Neural progenitor cell (in vitro differentiated cells): ENCODE measurements around the gene IL2RA. TPM values are rescaled to one million over a fixed set of nuclear protein-coding genes. Genes with fewer than 3 reads are reported as not detected.
A peak's percentile ranks its signal among the peaks of the same experiment; 100 is the strongest.
"Not testable (repeated sequence)": the region's sequence is repeated elsewhere in the genome, so short reads cannot be mapped to it uniquely, and the experiment has no call there.

Experiments used
- DNase-seq: peaks from one replicate; pipeline ENCODE4 v3.0.0-alpha.2; 2016; ENCODE audit warnings: low spot score
- H2AFZ ChIP-seq: fragments of 200-600 bp; sonication (generic); replicated peaks from 2 replicates; pipeline ENCODE4 v1.6.1; 2016; ENCODE audit warnings: antibody characterized with exemption
- H3F3A ChIP-seq: fragments of 200-600 bp; sonication (generic); 2 replicates; pipeline ENCODE4 v1.6.1; 2016; ENCODE audit warnings: antibody characterized with exemption, low read depth
- H3K27ac ChIP-seq: fragments of 200-600 bp; sonication (generic); 2 replicates; pipeline ENCODE4 v1.5.1; 2016; ENCODE audit warnings: mild to moderate bottlenecking
- H3K27me3 ChIP-seq: fragments of 200-600 bp; sonication (generic); 2 replicates; pipeline ENCODE4 v1.6.1; 2016; ENCODE audit warnings: mild to moderate bottlenecking, moderate library complexity
- H3K36me3 ChIP-seq: fragments of 200-600 bp; sonication (generic); 2 replicates; pipeline ENCODE4 v1.5.1; 2016
- H3K4me1 ChIP-seq: fragments of 200-600 bp; sonication (generic); 2 replicates; pipeline ENCODE4 v1.6.1; 2016; ENCODE audit warnings: mixed run types
- H3K4me2 ChIP-seq: fragments of 200-600 bp; sonication (generic); 2 replicates; pipeline ENCODE4 v1.6.1; 2016
- H3K4me3 ChIP-seq: fragments of 200-600 bp; sonication (generic); 2 replicates; pipeline ENCODE4 v1.5.1; 2016
- H3K79me2 ChIP-seq: fragments of 200-600 bp; sonication (generic); 2 replicates; pipeline ENCODE4 v1.6.1; 2016; ENCODE audit warnings: low read depth
- H3K9ac ChIP-seq: fragments of 200-600 bp; sonication (generic); 2 replicates; pipeline ENCODE4 v1.6.1; 2016
- H3K9me3 ChIP-seq: fragments of 200-600 bp; sonication (generic); 2 replicates; pipeline ENCODE4 v1.5.1; 2016; ENCODE audit warnings: low read depth
- H4K20me1 ChIP-seq: fragments of 200-600 bp; sonication (generic); 2 replicates; pipeline ENCODE4 v1.6.1; 2016; ENCODE audit warnings: low read depth
- H3K27ac Mint-ChIP-seq: 3 replicates; pipeline ENCODE4 v1.8.0; 2021; ENCODE audit warnings: mixed read lengths
- H3K27me3 Mint-ChIP-seq: 2 replicates; pipeline ENCODE4 v1.8.0; 2022; ENCODE audit warnings: low read depth, mild to moderate bottlenecking, inconsistent platforms, moderate library complexity, mixed read lengths; ENCODE audit not compliant: insufficient read depth
- H3K36me3 Mint-ChIP-seq: 3 replicates; pipeline ENCODE4 v1.8.0; 2021; ENCODE audit warnings: mixed read lengths
- H3K4me1 Mint-ChIP-seq: 3 replicates; pipeline ENCODE4 v1.8.0; 2021; ENCODE audit warnings: mixed read lengths
- H3K4me3 Mint-ChIP-seq: 3 replicates; pipeline ENCODE4 v1.8.0; 2021; ENCODE audit warnings: mild to moderate bottlenecking, moderate library complexity, mixed read lengths
- H3K9me3 Mint-ChIP-seq: 3 replicates; pipeline ENCODE4 v1.8.0; 2020; ENCODE audit warnings: mixed read lengths
- EZH2 ChIP-seq: fragments of 200-600 bp; sonication (generic); IDR thresholded peaks from 2 replicates; pipeline ENCODE4 v1.6.1; 2017; ENCODE audit warnings: antibody characterized with exemption, mild to moderate bottlenecking, moderate library complexity
- EZH2phosphoT487 ChIP-seq: fragments of 200-600 bp; sonication (generic); IDR thresholded peaks from 2 replicates; pipeline ENCODE4 v1.6.1; 2017; ENCODE audit warnings: antibody characterized with exemption
- total RNA-seq: library from RNA; depleted of rRNA; stranded (reverse); fragments of >200 nt; gene quantifications from 2 replicates; pipeline ENCODE4 v1.2.3, GENCODE V29; 2015; ENCODE audit warnings: low replicate concordance
- TF ChIP-seq, protein P1 (sequence below): fragments of 200-600 bp; sonication (generic); IDR thresholded peaks from 2 replicates; pipeline ENCODE4 v1.5.1; 2017; ENCODE audit warnings: antibody characterized with exemption, mild to moderate bottlenecking

Gene IL2RA
- total RNA-seq, 1 donor from 2014 or later = not detected

DNA sequence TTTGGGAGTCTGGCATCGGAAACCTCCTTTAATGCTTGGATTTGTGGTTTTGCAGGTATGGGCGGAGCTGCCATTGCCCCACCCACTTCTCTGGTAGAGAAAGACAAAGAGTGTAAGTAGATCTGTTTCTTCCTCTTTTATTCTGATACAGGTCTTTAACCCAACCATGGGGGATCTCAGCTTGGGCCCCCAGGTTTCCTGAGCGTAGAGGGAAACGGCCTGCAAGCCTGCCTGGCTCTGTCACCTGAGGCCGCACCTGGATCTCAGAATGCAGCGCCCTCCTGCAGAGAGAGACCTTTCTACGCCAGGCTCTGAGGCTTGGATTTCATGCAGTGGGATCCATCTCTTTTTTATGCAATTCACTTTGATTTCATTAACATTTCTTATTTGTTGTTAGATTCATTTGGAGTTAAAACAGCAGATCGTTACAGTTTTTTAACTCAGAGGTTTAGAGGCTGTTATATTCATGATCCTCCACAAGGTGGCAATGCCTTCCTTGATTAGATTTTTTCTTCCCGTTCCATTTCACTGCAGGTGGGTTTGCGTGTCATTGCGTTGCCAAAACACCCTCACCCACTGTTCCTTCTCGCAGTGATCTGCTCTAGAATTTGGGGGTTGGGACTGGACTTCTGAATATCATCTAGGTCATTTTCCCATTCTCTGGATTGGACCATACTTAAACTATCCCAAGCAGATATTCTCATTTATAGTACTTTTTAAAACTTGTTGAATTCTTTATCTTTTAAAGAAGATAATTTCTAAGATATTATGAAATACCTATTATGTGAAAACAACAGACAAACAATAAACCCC, 46.7 kb upstream of the IL2RA start:
- no peak overlapping the region for H3K27ac Mint-ChIP-seq

DNA sequence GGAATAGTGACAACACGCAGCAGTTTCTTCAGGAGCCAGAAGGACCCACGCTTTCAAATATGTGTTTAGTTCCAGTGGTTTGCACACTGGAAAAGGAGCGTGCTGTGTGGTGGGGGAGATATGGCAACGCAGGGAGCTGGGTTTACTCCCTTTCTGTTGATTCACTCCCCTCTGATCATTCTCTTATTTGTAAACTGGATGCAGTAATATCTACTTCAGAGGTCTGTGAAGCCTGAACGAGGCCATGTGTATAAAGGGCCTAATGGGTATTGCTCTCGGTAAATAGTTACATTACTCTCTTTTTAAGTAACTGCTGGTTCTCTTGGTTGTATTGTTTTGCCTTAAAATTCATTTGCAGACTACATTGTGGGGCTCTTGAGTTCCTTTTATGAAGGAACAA, 45.9 kb upstream of the IL2RA start:
- peaks cover 21% of the 10 kb centered on the region for H3K4me1 ChIP-seq
- peaks cover 7% of the 10 kb centered on the region for H3K4me1 Mint-ChIP-seq
- H3K36me3 Mint-ChIP-seq = peaks cover 33% of the 10 kb centered on the region
- H3K27ac ChIP-seq = no peak overlapping the region
- no peak overlapping the region for H3K27ac Mint-ChIP-seq
- no peak overlapping the region for H2AFZ ChIP-seq
- no peak for DNase-seq
- peaks cover 55% of the 10 kb centered on the region for H3F3A ChIP-seq
- peaks cover 55% of the 10 kb centered on the region for H4K20me1 ChIP-seq
- no peak overlapping the region for H3K4me2 ChIP-seq
- H3K9me3 ChIP-seq = no peaks in the 10 kb centered on the region
- H3K79me2 ChIP-seq = peaks cover 30% of the 10 kb centered on the region
- H3K4me3 Mint-ChIP-seq = no peak overlapping the region
- no peak overlapping the region for H3K9ac ChIP-seq
- H3K36me3 ChIP-seq = peaks cover 28% of the 10 kb centered on the region
- no peak overlapping the region for H3K4me3 ChIP-seq
- no peak for TF ChIP-seq EZH2phosphoT487
- TF ChIP-seq, protein P1, sequence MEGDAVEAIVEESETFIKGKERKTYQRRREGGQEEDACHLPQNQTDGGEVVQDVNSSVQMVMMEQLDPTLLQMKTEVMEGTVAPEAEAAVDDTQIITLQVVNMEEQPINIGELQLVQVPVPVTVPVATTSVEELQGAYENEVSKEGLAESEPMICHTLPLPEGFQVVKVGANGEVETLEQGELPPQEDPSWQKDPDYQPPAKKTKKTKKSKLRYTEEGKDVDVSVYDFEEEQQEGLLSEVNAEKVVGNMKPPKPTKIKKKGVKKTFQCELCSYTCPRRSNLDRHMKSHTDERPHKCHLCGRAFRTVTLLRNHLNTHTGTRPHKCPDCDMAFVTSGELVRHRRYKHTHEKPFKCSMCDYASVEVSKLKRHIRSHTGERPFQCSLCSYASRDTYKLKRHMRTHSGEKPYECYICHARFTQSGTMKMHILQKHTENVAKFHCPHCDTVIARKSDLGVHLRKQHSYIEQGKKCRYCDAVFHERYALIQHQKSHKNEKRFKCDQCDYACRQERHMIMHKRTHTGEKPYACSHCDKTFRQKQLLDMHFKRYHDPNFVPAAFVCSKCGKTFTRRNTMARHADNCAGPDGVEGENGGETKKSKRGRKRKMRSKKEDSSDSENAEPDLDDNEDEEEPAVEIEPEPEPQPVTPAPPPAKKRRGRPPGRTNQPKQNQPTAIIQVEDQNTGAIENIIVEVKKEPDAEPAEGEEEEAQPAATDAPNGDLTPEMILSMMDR = no peak
- TF ChIP-seq EZH2 = no peak
- no peaks in the 10 kb centered on the region for H3K27me3 ChIP-seq
- H3K9me3 Mint-ChIP-seq = no peaks in the 10 kb centered on the region
- H3K27me3 Mint-ChIP-seq = no peaks in the 10 kb centered on the region

More for the DNA sequence above, 46.7 kb upstream of the IL2RA start:
- no peak for TF ChIP-seq EZH2phosphoT487
- TF ChIP-seq, protein P1 = peak; percentile 80
- no peak overlapping the region for H3K4me3 Mint-ChIP-seq
- Histone ChIP-seq H3K79me2 (peaks cover 22% of the 10 kb centered on the region), H3F3A (peaks cover 52% of the 10 kb centered on the region), H3K4me3 (no peak overlapping the region), H3K4me2 (no peak overlapping the region), H3K9me3 (no peaks in the 10 kb centered on the region), H2AFZ (no peak overlapping the region), H3K4me1 (peaks cover 21% of the 10 kb centered on the region), H3K36me3 (peaks cover 35% of the 10 kb centered on the region), H4K20me1 (peaks cover 48% of the 10 kb centered on the region), H3K27ac (no peak overlapping the region), H3K9ac (no peak overlapping the region), H3K27me3 (no peaks in the 10 kb centered on the region)
- no peaks in the 10 kb centered on the region for H3K27me3 Mint-ChIP-seq
- peak; percentile 69 for DNase-seq
- H3K4me1 Mint-ChIP-seq = peaks cover 7% of the 10 kb centered on the region
- H3K9me3 Mint-ChIP-seq = no peaks in the 10 kb centered on the region
- peaks cover 40% of the 10 kb centered on the region for H3K36me3 Mint-ChIP-seq

DNA sequence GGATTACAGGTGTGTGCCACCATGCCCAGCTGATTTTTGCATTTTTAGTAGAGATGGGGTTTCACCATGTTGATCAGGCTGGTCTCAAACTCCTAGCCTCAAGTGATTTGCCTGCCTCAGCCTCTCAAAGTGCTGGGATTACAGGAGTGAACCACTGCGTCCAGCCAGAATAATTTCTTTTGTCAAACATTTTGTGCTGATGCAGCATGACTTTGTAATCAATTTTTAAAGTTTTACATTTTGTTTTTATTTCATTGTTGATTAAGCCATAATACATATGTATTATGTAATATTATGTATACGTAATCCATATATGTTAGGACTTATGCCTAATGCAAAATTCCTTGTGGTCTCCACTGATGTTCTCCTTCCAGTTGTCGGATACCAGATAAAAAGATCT, 45.4 kb upstream of the IL2RA start:
- H3K27me3 ChIP-seq, DNase-seq, H3K27ac Mint-ChIP-seq, H3K4me3 ChIP-seq, H3K9me3 Mint-ChIP-seq, H3K4me3 Mint-ChIP-seq, H2AFZ ChIP-seq, H3K9ac ChIP-seq, H3K4me1 Mint-ChIP-seq, H3K27me3 Mint-ChIP-seq, H3K9me3 ChIP-seq, H3K27ac ChIP-seq, H3K4me2 ChIP-seq: not testable (repeated sequence)
- H3K79me2 ChIP-seq = peaks cover 35% of the 10 kb centered on the region
- peaks cover 55% of the 10 kb centered on the region for H3F3A ChIP-seq
- peaks cover 58% of the 10 kb centered on the region for H4K20me1 ChIP-seq
- H3K36me3 Mint-ChIP-seq = peaks cover 30% of the 10 kb centered on the region
- peaks cover 25% of the 10 kb centered on the region for H3K36me3 ChIP-seq
- peaks cover 21% of the 10 kb centered on the region for H3K4me1 ChIP-seq

DNA sequence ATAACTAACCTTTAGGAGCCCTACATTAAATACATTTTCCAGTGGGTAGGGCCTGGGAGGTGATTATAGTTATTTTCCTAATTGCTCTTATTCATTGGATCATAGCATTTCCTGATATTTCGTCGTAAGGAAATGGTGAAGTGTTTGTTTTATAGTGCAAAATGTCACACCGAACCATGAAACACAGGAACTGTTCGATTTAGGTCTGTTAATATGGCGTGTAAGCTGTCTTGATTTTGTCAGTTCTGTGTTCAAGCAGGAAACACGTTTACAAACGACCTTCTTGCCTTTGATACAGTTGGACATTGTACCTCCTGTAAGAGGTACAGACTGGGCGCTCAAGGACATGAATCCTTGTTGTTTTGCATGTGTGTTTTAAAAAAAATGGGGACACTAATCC, 41.4 kb upstream of the IL2RA start:
- H3K4me2 ChIP-seq = no peak overlapping the region
- Mint-ChIP-seq H3K4me1 (peaks cover 3% of the 10 kb centered on the region), H3K27ac (no peak overlapping the region), H3K9me3 (no peaks in the 10 kb centered on the region), H3K4me3 (no peak overlapping the region), H3K27me3 (no peaks in the 10 kb centered on the region), H3K36me3 (peaks cover 13% of the 10 kb centered on the region)
- H3K79me2 ChIP-seq = peaks cover 45% of the 10 kb centered on the region
- peaks cover 31% of the 10 kb centered on the region for H3K36me3 ChIP-seq
- H3K27ac ChIP-seq = no peak overlapping the region
- no peak overlapping the region for H3K9ac ChIP-seq
- H3K4me3 ChIP-seq = no peak overlapping the region
- peaks cover 44% of the 10 kb centered on the region for H3F3A ChIP-seq
- peaks cover 15% of the 10 kb centered on the region for H3K4me1 ChIP-seq
- DNase-seq = no peak
- H3K27me3 ChIP-seq = no peaks in the 10 kb centered on the region
- TF ChIP-seq, protein P1 = no peak
- TF ChIP-seq EZH2phosphoT487 (no peak), EZH2 (no peak)
- no peaks in the 10 kb centered on the region for H3K9me3 ChIP-seq
- H2AFZ ChIP-seq = no peak overlapping the region
- peaks cover 61% of the 10 kb centered on the region for H4K20me1 ChIP-seq
